HG03103 (cell line): Measurements from ENCODE around the gene C5AR1.
"Not testable (repeated sequence)": the region's sequence is repeated elsewhere in the genome, so short reads cannot be mapped to it uniquely, and the experiment has no call there.

Source experiments
- ATAC-seq: cut with Tn5 transposase; IDR thresholded peaks from one replicate; pipeline ENCODE4 v1.9.1; 2021; ENCODE audit warnings: low read depth; ENCODE audit not compliant: unreplicated experiment

C5AR1 gene

GRCh38 chr19:47358936-47359335 is 49.3 kb downstream of the C5AR1 start:
- no peak for ATAC-seq

GRCh38 chr19:47362321-47362720 is 52.7 kb downstream of the C5AR1 start:
- no peak for ATAC-seq

- no peak for ATAC-seq
These were observed 54.3 kb downstream of the C5AR1 start for GRCh38 chr19:47363758-47364531.

GRCh38 chr19:47365455-47365854 is 55.8 kb downstream of the C5AR1 start:
- ATAC-seq = not testable (repeated sequence)

GRCh38 chr19:47370045-47370611 is 60.5 kb downstream of the C5AR1 start:
- no peak for ATAC-seq

GRCh38 chr19:47371261-47371660 is 61.6 kb downstream of the C5AR1 start:
- ATAC-seq = no peak
